Panc1 (cell line): Measurements from ENCODE around the gene PBX1. TPM values are rescaled to one million over a fixed set of nuclear protein-coding genes. Genes with fewer than 3 reads are reported as not detected.

ENCODE experiments used
- ATAC-seq: fragments of 200-7000 bp; cut with Tn5 transposase; 2 replicates; pipeline ENCODE4 v1.9.1; 2020; ENCODE audit warnings: mild to moderate bottlenecking, moderate library complexity
- BruUV-seq: library from RNA; stranded (reverse); fragments of 400-500 nt; replicated peaks from 2 replicates; lab custom pipeline; 2021; lab: Mats Ljungman, UMichigan
- CTCF ChIA-PET: fragments of 300-600 bp; sonication (Branson Sonifier 250); formaldehyde crosslinking; loops from one replicate; lab custom pipeline; 2022; ENCODE audit warnings: antibody characterized with exemption; lab: Charles Lee
- POLR2A ChIA-PET: fragments of 300-600 bp; sonication (Branson Sonifier 250); formaldehyde crosslinking; loops from one replicate; lab custom pipeline; 2022; ENCODE audit warnings: antibody characterized with exemption; lab: Charles Lee
- DNase-seq: peaks from one replicate; pipeline ENCODE4 v3.0.0-alpha.2; 2010; ENCODE audit warnings: low read depth, low spot score
- H3K27ac ChIP-seq: 2 replicates; pipeline ENCODE4 v1.5.1; 2011; ENCODE audit warnings: mild to moderate bottlenecking, low read length, inconsistent platforms
- H3K27me3 ChIP-seq: fragments of 200-500 bp; sonication (Bioruptor generic); 2 replicates; pipeline ENCODE4 v1.6.0; 2014; ENCODE audit warnings: low read length, inconsistent platforms; ENCODE audit not compliant: control insufficient read depth, insufficient read depth
- H3K36me3 ChIP-seq: fragments of 200-500 bp; sonication (Bioruptor generic); 2 replicates; pipeline ENCODE4 v1.5.1; 2014; ENCODE audit warnings: inconsistent platforms, mild to moderate bottlenecking, low read length, moderate library complexity; ENCODE audit not compliant: control insufficient read depth, insufficient read depth
- H3K4me1 ChIP-seq: 2 replicates; pipeline ENCODE4 v1.5.1; 2011; ENCODE audit warnings: inconsistent platforms, mild to moderate bottlenecking, low read length, moderate library complexity; ENCODE audit not compliant: control insufficient read depth, insufficient read depth
- H3K4me3 ChIP-seq, 2 experiments: 2 replicates each; pipeline ENCODE4 v1.5.1; 2011 to 2012; ENCODE audit warnings: low read depth in 2 of 2, low read length in 2 of 2, mild to moderate bottlenecking in 2 of 2, inconsistent platforms in 1 of 2, moderate library complexity in 1 of 2
- H3K9me3 ChIP-seq: fragments of 200-500 bp; sonication (Bioruptor generic); 2 replicates; pipeline ENCODE4 v1.5.1; 2014; ENCODE audit warnings: low read depth, mild to moderate bottlenecking, inconsistent platforms, low read length, moderate library complexity; ENCODE audit not compliant: control insufficient read depth, insufficient read depth
- POLR2AphosphoS5 ChIP-seq: IDR thresholded peaks from 2 replicates; pipeline ENCODE4 v1.6.1; 2012; ENCODE audit warnings: mild to moderate bottlenecking, low read depth, low read length, moderate library complexity
- SIN3A ChIP-seq: IDR thresholded peaks from 2 replicates; pipeline ENCODE4 v1.6.1; 2012; ENCODE audit warnings: low read depth, mild to moderate bottlenecking, low read length, moderate library complexity, borderline replicate concordance; ENCODE audit not compliant: insufficient read depth
- TCF7L2 ChIP-seq: IDR thresholded peaks from 2 replicates; pipeline ENCODE4 v1.6.1; 2011; ENCODE audit warnings: mild to moderate bottlenecking, low read depth, low read length, inconsistent platforms
- in situ Hi-C: cut with HindIII; loops from 2 replicates; pipeline ENCODE4 v1.10.0; 2016; ENCODE audit warnings: low sequenced_read_pairs, low pct_unique_long_range_greater_than_20kb
- intact Hi-C: fragments of 100-400 bp; cut with micrococcal nuclease; formaldehyde crosslinking; loops from one replicate; pipeline ENCODE4 v1.10.0; 2022; ENCODE audit not compliant: unreplicated experiment
- total RNA-seq: library from RNA; stranded (reverse); gene quantifications from one replicate; pipeline ENCODE4 v1.2.1, GENCODE V29; 2021; ENCODE audit not compliant: unreplicated experiment
- TF ChIP-seq, protein P1 (sequence below): fragments of 450-650 bp; IDR thresholded peaks from 2 replicates; pipeline ENCODE4 v1.5.1; 2017; ENCODE audit warnings: mild to moderate bottlenecking
- TF ChIP-seq, protein P2 (sequence below), 2 experiments: IDR thresholded peaks; 2 replicates each; pipeline ENCODE4 v1.6.1; 2011 to 2012; ENCODE audit warnings: low read depth in 2 of 2, control low read depth in 1 of 2, low read length in 1 of 2, mild to moderate bottlenecking in 1 of 2, moderate library complexity in 1 of 2; ENCODE audit not compliant: insufficient read depth in 1 of 2

The PBX1 gene
- total RNA-seq, 1 experiment from 2014 or later: 2.0 TPM

DNA sequence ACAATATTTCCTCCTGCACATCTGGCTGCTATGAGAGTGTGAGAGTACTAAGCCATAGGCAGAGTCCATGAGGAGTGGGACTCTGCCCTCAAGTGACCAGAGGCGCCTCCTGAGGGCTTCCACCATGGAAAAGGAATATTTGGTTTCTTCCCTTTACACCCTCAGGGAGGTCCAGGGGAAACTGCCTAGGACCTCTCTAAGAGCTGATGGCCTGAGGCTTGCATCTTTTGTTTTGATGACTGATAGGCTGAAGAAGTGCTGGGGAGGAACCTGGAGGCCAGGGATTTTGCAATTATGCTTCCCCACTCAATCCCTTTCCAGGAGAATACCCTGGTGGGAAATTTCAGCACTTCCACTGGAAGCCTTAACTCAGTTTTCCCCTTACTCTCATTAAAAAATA is 111.0 kb downstream of the PBX1 start:
- TF ChIP-seq TCF7L2: no peak
- TF ChIP-seq POLR2AphosphoS5: no peak
- TF ChIP-seq, protein P1, sequence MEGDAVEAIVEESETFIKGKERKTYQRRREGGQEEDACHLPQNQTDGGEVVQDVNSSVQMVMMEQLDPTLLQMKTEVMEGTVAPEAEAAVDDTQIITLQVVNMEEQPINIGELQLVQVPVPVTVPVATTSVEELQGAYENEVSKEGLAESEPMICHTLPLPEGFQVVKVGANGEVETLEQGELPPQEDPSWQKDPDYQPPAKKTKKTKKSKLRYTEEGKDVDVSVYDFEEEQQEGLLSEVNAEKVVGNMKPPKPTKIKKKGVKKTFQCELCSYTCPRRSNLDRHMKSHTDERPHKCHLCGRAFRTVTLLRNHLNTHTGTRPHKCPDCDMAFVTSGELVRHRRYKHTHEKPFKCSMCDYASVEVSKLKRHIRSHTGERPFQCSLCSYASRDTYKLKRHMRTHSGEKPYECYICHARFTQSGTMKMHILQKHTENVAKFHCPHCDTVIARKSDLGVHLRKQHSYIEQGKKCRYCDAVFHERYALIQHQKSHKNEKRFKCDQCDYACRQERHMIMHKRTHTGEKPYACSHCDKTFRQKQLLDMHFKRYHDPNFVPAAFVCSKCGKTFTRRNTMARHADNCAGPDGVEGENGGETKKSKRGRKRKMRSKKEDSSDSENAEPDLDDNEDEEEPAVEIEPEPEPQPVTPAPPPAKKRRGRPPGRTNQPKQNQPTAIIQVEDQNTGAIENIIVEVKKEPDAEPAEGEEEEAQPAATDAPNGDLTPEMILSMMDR: no peak
- TF ChIP-seq, protein P2, sequence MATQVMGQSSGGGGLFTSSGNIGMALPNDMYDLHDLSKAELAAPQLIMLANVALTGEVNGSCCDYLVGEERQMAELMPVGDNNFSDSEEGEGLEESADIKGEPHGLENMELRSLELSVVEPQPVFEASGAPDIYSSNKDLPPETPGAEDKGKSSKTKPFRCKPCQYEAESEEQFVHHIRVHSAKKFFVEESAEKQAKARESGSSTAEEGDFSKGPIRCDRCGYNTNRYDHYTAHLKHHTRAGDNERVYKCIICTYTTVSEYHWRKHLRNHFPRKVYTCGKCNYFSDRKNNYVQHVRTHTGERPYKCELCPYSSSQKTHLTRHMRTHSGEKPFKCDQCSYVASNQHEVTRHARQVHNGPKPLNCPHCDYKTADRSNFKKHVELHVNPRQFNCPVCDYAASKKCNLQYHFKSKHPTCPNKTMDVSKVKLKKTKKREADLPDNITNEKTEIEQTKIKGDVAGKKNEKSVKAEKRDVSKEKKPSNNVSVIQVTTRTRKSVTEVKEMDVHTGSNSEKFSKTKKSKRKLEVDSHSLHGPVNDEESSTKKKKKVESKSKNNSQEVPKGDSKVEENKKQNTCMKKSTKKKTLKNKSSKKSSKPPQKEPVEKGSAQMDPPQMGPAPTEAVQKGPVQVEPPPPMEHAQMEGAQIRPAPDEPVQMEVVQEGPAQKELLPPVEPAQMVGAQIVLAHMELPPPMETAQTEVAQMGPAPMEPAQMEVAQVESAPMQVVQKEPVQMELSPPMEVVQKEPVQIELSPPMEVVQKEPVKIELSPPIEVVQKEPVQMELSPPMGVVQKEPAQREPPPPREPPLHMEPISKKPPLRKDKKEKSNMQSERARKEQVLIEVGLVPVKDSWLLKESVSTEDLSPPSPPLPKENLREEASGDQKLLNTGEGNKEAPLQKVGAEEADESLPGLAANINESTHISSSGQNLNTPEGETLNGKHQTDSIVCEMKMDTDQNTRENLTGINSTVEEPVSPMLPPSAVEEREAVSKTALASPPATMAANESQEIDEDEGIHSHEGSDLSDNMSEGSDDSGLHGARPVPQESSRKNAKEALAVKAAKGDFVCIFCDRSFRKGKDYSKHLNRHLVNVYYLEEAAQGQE (IDR thresholded peaks at IDR 0.05; ENCODE audit: insufficient read depth in 1 of 2, low read depth in 2 of 2, low read length in 1 of 2): no peak
- TF ChIP-seq SIN3A: no peak

DNA sequence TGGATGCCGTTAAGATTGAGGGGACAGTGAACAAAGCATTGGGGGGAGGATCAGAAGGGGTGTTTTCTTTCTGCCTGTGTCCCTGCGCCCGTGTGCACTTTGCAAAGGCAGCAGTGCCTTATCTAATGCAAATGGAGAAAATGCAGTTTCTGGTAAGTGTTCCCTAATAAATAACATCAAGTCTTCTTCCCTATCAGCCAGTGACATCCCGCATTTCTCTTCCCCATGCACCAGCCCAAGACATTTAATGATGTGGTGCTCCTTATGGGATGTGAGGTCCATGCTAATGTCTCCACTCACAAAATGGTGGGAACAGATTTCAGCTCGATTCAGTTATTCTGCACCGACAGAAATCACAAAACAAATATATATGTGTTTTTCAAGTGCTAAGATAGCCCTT is 111.8 kb downstream of the PBX1 start:
- in situ Hi-C loops: no loop called here
- Histone ChIP-seq H3K36me3 (no peaks in the 10 kb centered on the region), H3K4me1 (no peaks in the 10 kb centered on the region), H3K27me3 (no peaks in the 10 kb centered on the region), H3K4me3 (no peak overlapping the region), H3K9me3 (no peaks in the 10 kb centered on the region), H3K27ac (no peak overlapping the region)
- ChIA-PET POLR2A (no interaction called here), CTCF (no interaction called here)
- TF ChIP-seq TCF7L2 (no peak), POLR2AphosphoS5 (no peak), SIN3A (no peak)
- TF ChIP-seq, protein P2 (IDR thresholded peaks at IDR 0.05; ENCODE audit: insufficient read depth in 1 of 2, low read depth in 2 of 2, low read length in 1 of 2): no peak
- TF ChIP-seq, protein P1: no peak
- BruUV-seq: no TSS peak
- DNase-seq: no peak
- no peak for ATAC-seq
- intact Hi-C loops: no loop called here

More for the DNA sequence above, 111.0 kb downstream of the PBX1 start:
- DNase-seq (no peak), ATAC-seq (no peak)
- H3K4me1 ChIP-seq: no peaks in the 10 kb centered on the region
- no peak overlapping the region for H3K4me3 ChIP-seq
- no peak overlapping the region for H3K27ac ChIP-seq
- H3K27me3 ChIP-seq: no peaks in the 10 kb centered on the region
- BruUV-seq: no TSS peak
- in situ Hi-C loops (no loop called here), intact Hi-C loops (no loop called here)
- no peaks in the 10 kb centered on the region for H3K36me3 ChIP-seq
- H3K9me3 ChIP-seq: no peaks in the 10 kb centered on the region
- CTCF ChIA-PET: no interaction called here
- POLR2A ChIA-PET: no interaction called here
